Activated naive CD4-positive, alpha-beta T cell (primary cell): ENCODE measurements around the gene ESR1.

Source experiments
- DNase-seq, 4 experiments: peaks; one replicate each; lab custom pipeline; 2025; lab: John Stamatoyannopoulos, UW

ESR1 gene

GRCh38 chr6:152094992-152095592, 287.6 kb downstream of the ESR1 start:
- DNase-seq = no peak

GRCh38 chr6:152096863-152097496, 289.5 kb downstream of the ESR1 start:
- no peak for DNase-seq

DNA sequence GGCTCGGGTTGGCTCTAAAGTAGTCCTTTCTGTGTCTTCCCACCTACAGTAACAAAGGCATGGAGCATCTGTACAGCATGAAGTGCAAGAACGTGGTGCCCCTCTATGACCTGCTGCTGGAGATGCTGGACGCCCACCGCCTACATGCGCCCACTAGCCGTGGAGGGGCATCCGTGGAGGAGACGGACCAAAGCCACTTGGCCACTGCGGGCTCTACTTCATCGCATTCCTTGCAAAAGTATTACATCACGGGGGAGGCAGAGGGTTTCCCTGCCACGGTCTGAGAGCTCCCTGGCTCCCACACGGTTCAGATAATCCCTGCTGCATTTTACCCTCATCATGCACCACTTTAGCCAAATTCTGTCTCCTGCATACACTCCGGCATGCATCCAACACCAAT, 291.2 kb downstream of the ESR1 start:
- no peak for DNase-seq

- DNase-seq = no peak
Observed at GRCh38 chr6:152099446-152100182, 292.1 kb downstream of the ESR1 start.

GRCh38 chr6:152100183-152100618, 292.7 kb downstream of the ESR1 start:
- DNase-seq = no peak

DNA sequence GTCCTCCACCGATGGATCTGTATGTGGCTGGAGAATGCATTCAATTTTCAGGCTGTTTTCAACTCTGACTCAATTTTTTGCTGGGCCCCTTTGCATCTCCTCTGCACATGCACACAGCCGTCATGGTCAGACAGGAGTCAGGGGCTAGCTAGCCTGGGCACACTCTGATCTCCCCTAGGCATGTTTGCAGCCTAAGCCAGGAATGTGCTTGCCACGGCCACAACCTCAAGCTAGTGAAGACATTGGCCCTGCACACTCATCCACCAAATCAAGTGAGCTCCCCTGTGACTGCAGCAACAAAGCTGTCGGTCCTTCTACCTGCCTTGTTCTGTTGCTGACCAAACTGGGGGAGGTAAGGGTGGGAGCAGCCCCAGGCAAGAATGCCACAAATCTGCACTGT, 300.5 kb downstream of the ESR1 start:
- no peak for DNase-seq

DNA sequence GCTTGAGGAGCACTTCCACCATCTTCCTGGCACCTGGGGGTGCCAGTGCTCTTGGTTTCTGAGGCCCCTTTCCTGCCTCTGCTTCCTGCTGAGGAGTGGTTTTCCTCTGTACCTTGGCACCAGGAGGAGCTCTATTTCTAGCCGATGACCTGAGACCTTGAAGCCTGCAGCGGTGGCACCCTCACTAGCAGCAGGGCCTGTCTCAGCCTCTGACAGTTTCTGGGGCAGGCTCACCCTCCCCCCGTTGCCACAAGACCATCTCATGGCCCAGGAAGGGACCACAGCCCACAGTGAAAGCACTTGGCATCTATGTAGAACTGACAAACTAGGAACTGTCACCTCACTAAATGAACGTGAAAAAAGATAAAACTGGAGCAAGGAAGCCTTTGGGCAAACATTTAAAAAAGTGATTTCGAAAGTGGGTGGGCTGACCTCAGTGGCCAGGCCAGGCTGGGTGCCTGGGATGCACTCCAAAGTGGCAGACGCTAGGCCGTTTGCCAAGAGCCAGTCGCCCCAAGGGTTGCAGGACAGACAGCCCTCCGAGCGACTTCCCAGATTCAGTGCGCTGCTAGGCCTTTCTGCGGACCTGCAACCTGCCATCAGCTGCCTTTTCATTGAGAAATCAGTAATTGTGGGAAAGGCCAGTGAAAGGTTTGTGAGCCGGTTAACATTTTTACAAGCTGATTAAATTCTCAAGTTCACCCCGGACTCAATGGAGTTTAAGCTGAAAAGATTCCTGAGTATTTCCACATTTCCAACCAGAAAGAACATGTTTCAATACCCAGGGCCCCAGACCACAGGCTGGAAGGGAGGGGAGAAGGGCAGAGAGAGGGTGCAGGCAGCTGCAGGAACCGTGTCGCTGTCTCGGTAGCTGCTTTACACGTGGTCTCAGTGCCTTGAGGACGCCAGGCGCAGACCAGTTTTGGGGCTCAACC, 303.7 kb downstream of the ESR1 start:
- DNase-seq = no peak

- DNase-seq = no peak
Observed at GRCh38 chr6:152112491-152113261, 305.2 kb downstream of the ESR1 start.

DNA sequence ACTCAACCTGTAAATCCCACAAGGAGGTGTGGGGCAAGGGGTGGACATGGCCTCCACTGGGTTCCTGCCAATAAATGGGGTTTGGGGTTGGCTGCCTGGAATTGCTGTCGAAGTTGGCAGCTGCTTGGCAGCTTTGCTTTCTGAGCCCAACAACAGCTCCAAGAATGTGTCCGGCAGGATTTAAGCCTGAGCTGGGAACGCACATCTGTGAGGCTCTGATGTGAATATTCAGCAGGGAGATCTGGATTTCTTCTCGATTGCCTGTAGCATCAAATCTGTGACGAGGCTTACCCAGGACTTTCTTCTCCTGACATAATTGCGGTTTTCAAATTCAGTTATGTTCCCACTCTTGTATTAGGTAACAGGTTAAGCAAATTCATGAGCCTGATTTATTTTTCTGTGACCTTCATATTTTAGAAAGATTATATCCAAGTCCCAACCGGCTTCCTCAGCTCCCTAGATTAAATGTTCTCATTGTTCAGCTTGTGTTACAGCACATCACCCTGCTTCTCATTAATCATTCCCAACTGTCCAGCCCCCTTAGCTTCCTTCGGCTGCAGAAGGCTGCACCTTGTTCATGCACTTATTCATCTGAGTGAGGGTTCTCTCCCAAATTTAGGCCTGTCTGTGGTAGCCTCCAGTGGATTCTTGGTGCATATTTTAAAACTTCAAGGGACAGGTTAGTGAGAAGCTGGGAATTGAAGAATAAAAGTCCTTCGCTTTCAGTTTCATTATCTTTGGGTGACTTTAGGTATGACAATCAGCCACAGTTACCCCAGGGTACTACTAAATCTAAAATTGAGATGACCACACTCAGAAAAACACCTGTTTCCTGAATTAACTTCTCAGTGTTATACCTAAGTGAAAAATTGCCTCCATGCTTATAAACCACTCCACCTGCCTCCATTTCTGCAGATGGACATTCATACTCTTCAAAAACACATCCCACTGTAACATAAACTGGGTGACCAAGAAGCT, 310.0 kb downstream of the ESR1 start:
- DNase-seq = no peak

GRCh38 chr6:152118224-152118623, 310.7 kb downstream of the ESR1 start:
- DNase-seq = no peak

GRCh38 chr6:152118678-152119077, 311.2 kb downstream of the ESR1 start:
- DNase-seq = no peak

DNA sequence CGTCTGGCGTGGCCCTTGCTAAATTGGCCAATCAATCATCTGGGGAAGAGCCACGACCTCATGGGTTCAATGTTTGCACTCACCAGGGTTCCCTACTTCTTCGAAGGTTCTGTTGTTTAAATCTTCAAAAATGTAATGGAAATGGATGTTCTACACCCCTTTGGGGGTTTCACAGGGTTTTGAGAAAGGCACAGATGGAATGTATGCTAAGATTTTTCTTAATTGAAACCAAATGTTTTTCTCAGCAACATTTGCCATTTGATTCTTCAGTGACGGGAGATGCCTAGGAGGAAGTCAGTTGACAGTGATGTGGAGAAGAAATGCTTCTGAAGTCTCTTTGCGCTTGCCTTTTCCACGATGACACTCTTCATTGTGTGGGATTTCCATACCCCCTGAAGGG, 312.3 kb downstream of the ESR1 start:
- no peak for DNase-seq

GRCh38 chr6:152121910-152122309, 314.4 kb downstream of the ESR1 start:
- DNase-seq = no peak

DNA sequence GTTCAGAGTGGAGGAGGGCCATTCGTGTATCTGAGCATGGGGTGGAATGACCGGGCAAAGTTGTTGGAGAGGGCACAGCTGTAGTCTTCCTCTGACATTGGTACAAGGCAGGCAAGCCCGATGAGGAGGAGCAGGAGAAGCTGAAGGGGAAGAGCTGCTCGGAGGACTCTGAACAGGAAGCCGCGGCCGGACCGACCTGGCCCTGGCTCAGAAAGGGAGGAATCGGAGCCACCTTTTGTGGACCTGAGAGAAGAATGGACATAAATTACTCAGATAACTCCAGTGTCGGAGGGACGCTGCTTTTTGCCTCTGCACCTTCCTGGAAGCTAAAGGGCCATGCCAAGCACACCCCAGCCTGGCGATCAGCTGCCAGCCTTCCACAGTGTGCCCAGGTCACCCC, 315.0 kb downstream of the ESR1 start:
- no peak for DNase-seq

DNA sequence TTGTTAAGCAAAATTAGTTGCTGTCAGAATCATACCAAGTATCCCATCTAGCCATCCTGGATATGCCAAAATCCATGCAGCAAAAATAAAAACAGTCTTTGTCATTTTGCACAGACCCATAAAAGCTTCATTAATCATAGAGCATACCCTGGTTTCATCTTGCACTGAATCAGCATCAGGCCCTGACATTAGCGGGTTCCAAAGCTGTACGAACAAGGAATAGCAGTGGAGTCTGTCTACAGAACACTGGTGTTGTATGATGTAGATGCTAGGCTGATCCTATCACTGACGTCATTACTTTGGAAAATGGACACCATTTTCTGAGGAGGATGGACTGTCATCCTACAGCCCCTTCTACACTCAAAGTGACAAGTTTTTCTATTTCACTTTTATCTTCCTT, 315.6 kb downstream of the ESR1 start:
- DNase-seq = no peak

- DNase-seq = no peak
Observed at GRCh38 chr6:152124429-152125074, 317.1 kb downstream of the ESR1 start.

GRCh38 chr6:152127432-152128165, 320.1 kb downstream of the ESR1 start:
- DNase-seq = no peak

- no peak for DNase-seq
Observed at GRCh38 chr6:152129691-152130151, 322.2 kb downstream of the ESR1 start.

GRCh38 chr6:152130441-152130840, 323.0 kb downstream of the ESR1 start:
- DNase-seq = no peak
